Activated T-helper 9 cell treated with anti-CD3 and anti-CD28 coated beads, Interleukin-2, amount 50 U/mL, for 16 hours (primary cell): ENCODE results near the gene VPS13D.

Experiments used
- DNase-seq: peaks from one replicate; pipeline ENCODE4 v3.0.0-alpha.2; 2020; ENCODE audit warnings: low read depth

The VPS13D gene

GRCh38 chr1:12229835-12230548 is at the start of gene VPS13D:
Gene VPS13D, plus strand, starts transcription at chr1:12230030. Its CDS starts 4,237 bp downstream, at chr1:12234267.
- peak; percentile 77 for DNase-seq

- no peak for DNase-seq
Measured at GRCh38 chr1:12180315-12180714, 49.5 kb upstream of the VPS13D start.

GRCh38 chr1:12180903-12181302 is 48.9 kb upstream of the VPS13D start:
- DNase-seq, result no peak

- no peak for DNase-seq
Measured at GRCh38 chr1:12181568-12181967, 48.3 kb upstream of the VPS13D start.

- DNase-seq, result no peak
Measured at GRCh38 chr1:12182410-12182984, 47.3 kb upstream of the VPS13D start.

GRCh38 chr1:12183095-12183794 is 46.6 kb upstream of the VPS13D start:
- DNase-seq, result no peak

- DNase-seq, result no peak
Measured at GRCh38 chr1:12184008-12184681, 45.7 kb upstream of the VPS13D start.

- DNase-seq, result no peak
Measured at GRCh38 chr1:12185036-12185917, 44.6 kb upstream of the VPS13D start.

- no peak for DNase-seq
Measured at GRCh38 chr1:12185918-12186678, 43.7 kb upstream of the VPS13D start.

- no peak for DNase-seq
Measured at GRCh38 chr1:12186679-12186985, 43.2 kb upstream of the VPS13D start.

GRCh38 chr1:12188115-12188514 is 41.7 kb upstream of the VPS13D start:
- DNase-seq, result no peak

- DNase-seq, result no peak
Measured at GRCh38 chr1:12188657-12189327, 41.0 kb upstream of the VPS13D start.

GRCh38 chr1:12189328-12189682 is 40.5 kb upstream of the VPS13D start:
- DNase-seq, result no peak

- no peak for DNase-seq
Measured at GRCh38 chr1:12191242-12192032, 38.4 kb upstream of the VPS13D start.

- no peak for DNase-seq
Measured at GRCh38 chr1:12194666-12195216, 35.1 kb upstream of the VPS13D start.

- DNase-seq, result no peak
Measured at GRCh38 chr1:12195416-12195815, 34.4 kb upstream of the VPS13D start.

GRCh38 chr1:12196641-12197482 is 33.0 kb upstream of the VPS13D start:
- no peak for DNase-seq

- no peak for DNase-seq
Measured at GRCh38 chr1:12197483-12197880, 32.3 kb upstream of the VPS13D start.

GRCh38 chr1:12200208-12200607 is 29.6 kb upstream of the VPS13D start:
- no peak for DNase-seq
